Measurements from ENCODE around the gene MAS1L. TPM values are rescaled to one million over a fixed set of nuclear protein-coding genes. Genes with fewer than 3 reads are reported as not detected.

The MAS1L gene
- not detected in 5 replicates for total RNA-seq (2022; extraction: Qiagen RNA extraction; ENCODE audit: low read depth)

GRCh38 chr6:29487660-29488059 lies at the start of gene MAS1L:
MAS1L (minus strand) TSS chr6:29487956; CDS start chr6:29487902, 54 bp downstream.

GRCh38 chr6:29456971-29457370 lies 30.8 kb downstream of the MAS1L start, which contains the start of the genes OR11A1 and OR2H1:
OR11A1 (minus strand) TSS chr6:29457071; CDS start chr6:29427641, 29,430 bp downstream.
OR2H1 (plus strand) TSS chr6:29457155; CDS start chr6:29461770, 4,615 bp downstream.

GRCh38 chr6:29439006-29439405 lies 48.8 kb downstream of the MAS1L start, which contains the start of gene OR10C1:
OR10C1 (plus strand) TSS chr6:29439306; CDS start chr6:29440016, 710 bp downstream.

Other genes starting within 250 kb of the MAS1L start
- not detected in 5 replicates for gene OR14J1, start 186.3 kb downstream of the MAS1L start, total RNA-seq (2022; extraction: Qiagen RNA extraction; ENCODE audit: low read depth)
- gene OR5V1, start 119.1 kb downstream of the MAS1L start, total RNA-seq (2022; extraction: Qiagen RNA extraction; ENCODE audit: low read depth), result not detected in 5 replicates
- gene OR12D3, start 112.7 kb downstream of the MAS1L start, total RNA-seq (2022; extraction: Qiagen RNA extraction; ENCODE audit: low read depth), result not detected in 5 replicates
- gene OR12D2, start 92.3 kb downstream of the MAS1L start, total RNA-seq (2022; extraction: Qiagen RNA extraction; ENCODE audit: low read depth), result not detected in 5 replicates
- gene OR12D1, start 73.0 kb downstream of the MAS1L start, total RNA-seq (2022; extraction: Qiagen RNA extraction; ENCODE audit: low read depth), result not detected in 5 replicates
- not detected in 5 replicates for gene OR10C1, start 48.6 kb downstream of the MAS1L start, total RNA-seq (2022; extraction: Qiagen RNA extraction; ENCODE audit: low read depth)
- gene OR11A1, start 30.9 kb downstream of the MAS1L start, total RNA-seq (2022; extraction: Qiagen RNA extraction; ENCODE audit: low read depth), result not detected in 5 replicates
- not detected in 5 replicates for gene OR2H1, start 30.8 kb downstream of the MAS1L start, total RNA-seq (2022; extraction: Qiagen RNA extraction; ENCODE audit: low read depth)
- 0.44 to 0.95 TPM (median 0.61 TPM) in 5 replicates for gene UBD, start 71.8 kb upstream of the MAS1L start, total RNA-seq (2022; extraction: Qiagen RNA extraction; ENCODE audit: low read depth)
- not detected in 5 replicates for gene OR2H2, start 97.2 kb upstream of the MAS1L start, total RNA-seq (2022; extraction: Qiagen RNA extraction; ENCODE audit: low read depth)
- 2.8 to 5.7 TPM (median 5.1 TPM) in 5 replicates for gene GABBR1, start 145.2 kb upstream of the MAS1L start, total RNA-seq (2022; extraction: Qiagen RNA extraction; ENCODE audit: low read depth)
- not detected in 5 replicates for gene MOG, start 169.1 kb upstream of the MAS1L start, total RNA-seq (2022; extraction: Qiagen RNA extraction; ENCODE audit: low read depth)
- gene ZFP57, start 193.2 kb upstream of the MAS1L start, total RNA-seq (2022; extraction: Qiagen RNA extraction; ENCODE audit: low read depth), result not detected in 5 replicates
- 4.1 to 4.8 TPM (median 4.5 TPM) in 5 replicates for gene HLA-F, start 235.5 kb upstream of the MAS1L start, total RNA-seq (2022; extraction: Qiagen RNA extraction; ENCODE audit: low read depth)